NB4 (cell line): ENCODE results near the gene BTBD16.

ENCODE experiments used
- DNase-seq: peaks from one replicate; pipeline ENCODE4 v3.0.0; 2010; ENCODE audit warnings: low read depth
- H3K4me3 ChIP-seq: one replicate; pipeline ENCODE4 v1.5.1; 2011; ENCODE audit warnings: mild to moderate bottlenecking, low read depth, low read length, moderate library complexity
- MYC ChIP-seq: IDR thresholded peaks from 2 replicates; pipeline ENCODE4 v1.6.1; 2011; ENCODE audit warnings: low read depth, low read length
- POLR2A ChIP-seq: IDR thresholded peaks from 2 replicates; pipeline ENCODE4 v1.6.1; 2011; ENCODE audit warnings: mild to moderate bottlenecking; ENCODE audit not compliant: insufficient read length; ENCODE audit errors: extremely low read depth
- TF ChIP-seq, protein P1 (sequence below): IDR thresholded peaks from 2 replicates; pipeline ENCODE4 v1.6.1; 2011; ENCODE audit warnings: low read depth, low read length
- TF ChIP-seq, protein P2 (sequence below): IDR thresholded peaks from one replicate; pipeline ENCODE4 v1.5.1; 2012; ENCODE audit warnings: low read depth, low read length

Gene BTBD16

DNA sequence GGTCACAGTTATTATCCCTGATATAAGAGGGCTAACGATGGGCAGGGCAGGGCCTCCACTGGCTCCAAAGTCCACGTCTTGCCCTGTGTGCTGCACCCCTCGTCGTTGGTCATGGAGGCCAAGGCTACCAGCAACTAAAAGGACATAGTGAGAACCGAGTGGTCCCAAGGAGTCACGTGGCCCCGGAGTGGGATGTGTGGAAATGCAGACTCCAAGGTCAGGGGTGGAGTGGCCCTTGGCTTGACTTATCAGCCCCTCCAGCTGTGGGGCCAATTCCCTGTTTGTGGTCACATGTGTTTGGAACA, 30.7 kb downstream of the BTBD16 start:
- H3K4me3 ChIP-seq, result no peak overlapping the region
- DNase-seq, result no peak
- TF ChIP-seq, protein P1, sequence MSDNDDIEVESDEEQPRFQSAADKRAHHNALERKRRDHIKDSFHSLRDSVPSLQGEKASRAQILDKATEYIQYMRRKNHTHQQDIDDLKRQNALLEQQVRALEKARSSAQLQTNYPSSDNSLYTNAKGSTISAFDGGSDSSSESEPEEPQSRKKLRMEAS, result no peak
- no peak for TF ChIP-seq MYC
- no peak for TF ChIP-seq POLR2A
- TF ChIP-seq, protein P2, sequence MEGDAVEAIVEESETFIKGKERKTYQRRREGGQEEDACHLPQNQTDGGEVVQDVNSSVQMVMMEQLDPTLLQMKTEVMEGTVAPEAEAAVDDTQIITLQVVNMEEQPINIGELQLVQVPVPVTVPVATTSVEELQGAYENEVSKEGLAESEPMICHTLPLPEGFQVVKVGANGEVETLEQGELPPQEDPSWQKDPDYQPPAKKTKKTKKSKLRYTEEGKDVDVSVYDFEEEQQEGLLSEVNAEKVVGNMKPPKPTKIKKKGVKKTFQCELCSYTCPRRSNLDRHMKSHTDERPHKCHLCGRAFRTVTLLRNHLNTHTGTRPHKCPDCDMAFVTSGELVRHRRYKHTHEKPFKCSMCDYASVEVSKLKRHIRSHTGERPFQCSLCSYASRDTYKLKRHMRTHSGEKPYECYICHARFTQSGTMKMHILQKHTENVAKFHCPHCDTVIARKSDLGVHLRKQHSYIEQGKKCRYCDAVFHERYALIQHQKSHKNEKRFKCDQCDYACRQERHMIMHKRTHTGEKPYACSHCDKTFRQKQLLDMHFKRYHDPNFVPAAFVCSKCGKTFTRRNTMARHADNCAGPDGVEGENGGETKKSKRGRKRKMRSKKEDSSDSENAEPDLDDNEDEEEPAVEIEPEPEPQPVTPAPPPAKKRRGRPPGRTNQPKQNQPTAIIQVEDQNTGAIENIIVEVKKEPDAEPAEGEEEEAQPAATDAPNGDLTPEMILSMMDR, result no peak

- no peak overlapping the region for H3K4me3 ChIP-seq
- TF ChIP-seq POLR2A (no peak), MYC (no peak)
- TF ChIP-seq, protein P1, result no peak
- TF ChIP-seq, protein P2, result no peak
- no peak for DNase-seq
Measured at GRCh38 chr10:122302315-122302714, 31.2 kb downstream of the BTBD16 start.

GRCh38 chr10:122303271-122304053, 32.4 kb downstream of the BTBD16 start:
- no peak for TF ChIP-seq MYC
- TF ChIP-seq, protein P2, result no peak
- TF ChIP-seq POLR2A, result no peak
- TF ChIP-seq, protein P1, result no peak
- no peak for DNase-seq
- no peak overlapping the region for H3K4me3 ChIP-seq

DNA sequence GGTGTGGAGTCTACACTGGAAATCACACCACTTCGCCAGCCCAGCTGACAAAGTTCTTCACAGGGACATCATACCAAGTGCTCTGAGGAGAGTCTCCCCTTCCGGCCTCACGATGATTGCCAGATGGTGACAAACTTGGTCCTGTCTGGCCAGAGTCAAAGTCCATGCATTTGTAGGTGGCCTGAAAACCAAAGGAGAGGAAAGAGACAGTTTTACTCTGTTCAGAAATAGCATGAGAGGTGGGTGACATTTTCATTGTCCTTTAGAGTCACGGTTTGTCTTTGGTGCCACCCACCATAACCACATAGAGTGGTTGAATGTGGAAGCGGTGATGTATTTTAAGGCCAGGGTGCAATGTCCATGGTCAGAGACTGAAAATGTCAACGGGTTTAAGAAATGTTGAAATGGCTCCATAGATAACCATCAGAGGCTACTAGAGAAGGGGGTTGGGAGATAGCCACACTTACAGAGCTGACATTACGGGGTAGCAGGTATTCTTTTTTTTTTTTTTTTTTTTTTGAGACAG, 33.0 kb downstream of the BTBD16 start:
- no peak overlapping the region for H3K4me3 ChIP-seq
- TF ChIP-seq, protein P2, result no peak
- TF ChIP-seq MYC (no peak), POLR2A (no peak)
- TF ChIP-seq, protein P1, result no peak
- DNase-seq, result no peak

GRCh38 chr10:122306282-122306681, 35.2 kb downstream of the BTBD16 start:
- no peak for TF ChIP-seq POLR2A
- TF ChIP-seq, protein P2, result no peak
- TF ChIP-seq MYC, result no peak
- TF ChIP-seq, protein P1, result no peak
- no peak for DNase-seq
- H3K4me3 ChIP-seq, result no peak overlapping the region
